Omental fat pad (tissue), 4 donors: ENCODE data around the gene TIMM10. TPM values are rescaled to one million over a fixed set of nuclear protein-coding genes. Genes with fewer than 3 reads are reported as not detected.

Experiments used
- ATAC-seq: fragments of 150-250 bp; one replicate; pipeline ENCODE4 v1.9.1; 2016; ENCODE audit warnings: mild to moderate bottlenecking, moderate library complexity; ENCODE audit not compliant: low FRiP score
- DNase-seq: peaks from one replicate; pipeline ENCODE4 v3.0.0-alpha.2; 2019; ENCODE audit warnings: low spot score
- CTCF ChIP-seq, 3 donors: fragments of 450-650 bp; IDR thresholded peaks; one replicate each; pipeline ENCODE4 v1.5.1; 2016 to 2017; ENCODE audit warnings: antibody characterized with exemption in 3 of 3, mild to moderate bottlenecking in 3 of 3, moderate library complexity in 2 of 3
- total RNA-seq, 4 donors: library from RNA; depleted of rRNA; stranded (reverse); fragments of >200 nt; gene quantifications; one replicate each; pipeline ENCODE4 v1.1.0, GENCODE V29; 2016

TIMM10 gene
- total RNA-seq, 4 donors from 2014 or later = 42.9 to 49.0 (median 45.9) TPM

GRCh38 chr11:57491371-57492061 is 39.0 kb downstream of the TIMM10 start:
- DNase-seq (no peak), ATAC-seq (no peak)
- no peak for TF ChIP-seq CTCF (IDR thresholded peaks at IDR 0.05)

GRCh38 chr11:57490456-57491248 is 39.9 kb downstream of the TIMM10 start:
- no peak for TF ChIP-seq CTCF (IDR thresholded peaks at IDR 0.05)
- ATAC-seq (no peak), DNase-seq (no peak)

- DNase-seq (no peak), ATAC-seq (no peak)
- TF ChIP-seq CTCF (IDR thresholded peaks at IDR 0.05) = no peak
Measured at GRCh38 chr11:57487920-57488659, 42.5 kb downstream of the TIMM10 start.

GRCh38 chr11:57487021-57487778 is 43.4 kb downstream of the TIMM10 start:
- no peak for TF ChIP-seq CTCF (IDR thresholded peaks at IDR 0.05)
- ATAC-seq (no peak), DNase-seq (no peak)

GRCh38 chr11:57485217-57485990 is 45.1 kb downstream of the TIMM10 start:
- DNase-seq (no peak), ATAC-seq (no peak)
- TF ChIP-seq CTCF (IDR thresholded peaks at IDR 0.05) = no peak

GRCh38 chr11:57484141-57484710 is 46.3 kb downstream of the TIMM10 start:
- no peak for ATAC-seq
- no peak for DNase-seq
- no peak for TF ChIP-seq CTCF (IDR thresholded peaks at IDR 0.05)
